ENCODE measurements around the gene BAZ2A. TPM values are rescaled to one million over a fixed set of nuclear protein-coding genes. Genes with fewer than 3 reads are reported as not detected.

BAZ2A gene
- total RNA-seq, 1 donor from 2014 or later: 105 TPM

- peak overlapping the region; percentile 87 for H3K9ac ChIP-seq (ENCODE audit: low read length)
- peak overlapping the region; percentile 72 for H3K27ac ChIP-seq (ENCODE audit: low read depth, low read length)
- Mint-ChIP-seq H3K9me3 (ENCODE audit: unreplicated experiment) (no peaks in the 10 kb centered on the region), H3K4me3 (ENCODE audit: unreplicated experiment) (peak overlapping the region; percentile 97), H3K36me3 (ENCODE audit: low read depth, unreplicated experiment) (peaks cover 10% of the 10 kb centered on the region), H3K27ac (ENCODE audit: unreplicated experiment) (peak overlapping the region; percentile 90), H3K4me1 (ENCODE audit: low read depth, unreplicated experiment) (peaks cover 29% of the 10 kb centered on the region), H3K27me3 (ENCODE audit: low read depth, unreplicated experiment) (no peaks in the 10 kb centered on the region)
- H3K79me2 ChIP-seq (ENCODE audit: insufficient read depth, low read length): peaks cover 53% of the 10 kb centered on the region
- H3K36me3 ChIP-seq (ENCODE audit: insufficient read depth, low read length): peaks cover 36% of the 10 kb centered on the region
- peak; percentile 98 for DNase-seq (ENCODE audit: low read depth)
- TF ChIP-seq, protein P1, sequence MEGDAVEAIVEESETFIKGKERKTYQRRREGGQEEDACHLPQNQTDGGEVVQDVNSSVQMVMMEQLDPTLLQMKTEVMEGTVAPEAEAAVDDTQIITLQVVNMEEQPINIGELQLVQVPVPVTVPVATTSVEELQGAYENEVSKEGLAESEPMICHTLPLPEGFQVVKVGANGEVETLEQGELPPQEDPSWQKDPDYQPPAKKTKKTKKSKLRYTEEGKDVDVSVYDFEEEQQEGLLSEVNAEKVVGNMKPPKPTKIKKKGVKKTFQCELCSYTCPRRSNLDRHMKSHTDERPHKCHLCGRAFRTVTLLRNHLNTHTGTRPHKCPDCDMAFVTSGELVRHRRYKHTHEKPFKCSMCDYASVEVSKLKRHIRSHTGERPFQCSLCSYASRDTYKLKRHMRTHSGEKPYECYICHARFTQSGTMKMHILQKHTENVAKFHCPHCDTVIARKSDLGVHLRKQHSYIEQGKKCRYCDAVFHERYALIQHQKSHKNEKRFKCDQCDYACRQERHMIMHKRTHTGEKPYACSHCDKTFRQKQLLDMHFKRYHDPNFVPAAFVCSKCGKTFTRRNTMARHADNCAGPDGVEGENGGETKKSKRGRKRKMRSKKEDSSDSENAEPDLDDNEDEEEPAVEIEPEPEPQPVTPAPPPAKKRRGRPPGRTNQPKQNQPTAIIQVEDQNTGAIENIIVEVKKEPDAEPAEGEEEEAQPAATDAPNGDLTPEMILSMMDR (IDR thresholded peaks at IDR 0.05; ENCODE audit: insufficient read depth, low read depth, low read length): peak; percentile 64
- TF ChIP-seq EZH2 (IDR thresholded peaks at IDR 0.05; ENCODE audit: insufficient read depth, low read length): no peak
- peak overlapping the region; percentile 89 for H3K4me2 ChIP-seq (ENCODE audit: low read length)
- H2AFZ ChIP-seq (ENCODE audit: low read depth, low read length): peak overlapping the region; percentile 53
- H3K4me3 ChIP-seq (ENCODE audit: insufficient read depth, low read depth, low read length): peak overlapping the region; percentile 85
- no peaks in the 10 kb centered on the region for H3K27me3 ChIP-seq (ENCODE audit: insufficient read depth, low read length)
- peaks cover 53% of the 10 kb centered on the region for H4K20me1 ChIP-seq (ENCODE audit: insufficient read depth, low read length)
- FAIRE-seq: no peak
- H3K4me1 ChIP-seq (ENCODE audit: insufficient read depth, low read length): peaks cover 29% of the 10 kb centered on the region
- no peaks in the 10 kb centered on the region for H3K9me3 ChIP-seq (ENCODE audit: insufficient read depth, low read depth, low read length)
These were observed 6.8 kb upstream of the BAZ2A start for GRCh38 chr12:56636675-56637540.

- peaks cover 53% of the 10 kb centered on the region for H3K79me2 ChIP-seq (ENCODE audit: insufficient read depth, low read length)
- H3K4me1 Mint-ChIP-seq (ENCODE audit: low read depth, unreplicated experiment): peaks cover 29% of the 10 kb centered on the region
These were observed 5.9 kb upstream of the BAZ2A start for GRCh38 chr12:56635806-56636674.

More at GRCh38 chr12:56635806-56636674, 5.9 kb upstream of the BAZ2A start:
- H3K4me3 Mint-ChIP-seq (ENCODE audit: unreplicated experiment): peak overlapping the region; percentile 97
- TF ChIP-seq EZH2 (IDR thresholded peaks at IDR 0.05; ENCODE audit: insufficient read depth, low read length): no peak
- TF ChIP-seq, protein P1 (IDR thresholded peaks at IDR 0.05; ENCODE audit: insufficient read depth, low read depth, low read length): no peak
- Histone ChIP-seq H3K9me3 (ENCODE audit: insufficient read depth, low read depth, low read length) (no peaks in the 10 kb centered on the region), H4K20me1 (ENCODE audit: insufficient read depth, low read length) (peaks cover 58% of the 10 kb centered on the region), H3K9ac (ENCODE audit: low read length) (peak overlapping the region; percentile 87), H3K4me1 (ENCODE audit: insufficient read depth, low read length) (peaks cover 29% of the 10 kb centered on the region), H3K36me3 (ENCODE audit: insufficient read depth, low read length) (peaks cover 33% of the 10 kb centered on the region), H3K27ac (ENCODE audit: low read depth, low read length) (peak overlapping the region; percentile 72), H3K27me3 (ENCODE audit: insufficient read depth, low read length) (no peaks in the 10 kb centered on the region), H3K4me3 (ENCODE audit: insufficient read depth, low read depth, low read length) (peak overlapping the region; percentile 85), H2AFZ (ENCODE audit: low read depth, low read length) (peak overlapping the region; percentile 53), H3K4me2 (ENCODE audit: low read length) (peak overlapping the region; percentile 89)
- H3K27ac Mint-ChIP-seq (ENCODE audit: unreplicated experiment): peak overlapping the region; percentile 94
- DNase-seq (ENCODE audit: low read depth) (peak; percentile 72), FAIRE-seq (no peak)
- no peaks in the 10 kb centered on the region for H3K27me3 Mint-ChIP-seq (ENCODE audit: low read depth, unreplicated experiment)
- no peaks in the 10 kb centered on the region for H3K9me3 Mint-ChIP-seq (ENCODE audit: unreplicated experiment)
- peaks cover 10% of the 10 kb centered on the region for H3K36me3 Mint-ChIP-seq (ENCODE audit: low read depth, unreplicated experiment)

Measured in astrocyte (in vitro differentiated cells and primary cell).